ENCODE results near the gene SLC24A5.

DNA sequence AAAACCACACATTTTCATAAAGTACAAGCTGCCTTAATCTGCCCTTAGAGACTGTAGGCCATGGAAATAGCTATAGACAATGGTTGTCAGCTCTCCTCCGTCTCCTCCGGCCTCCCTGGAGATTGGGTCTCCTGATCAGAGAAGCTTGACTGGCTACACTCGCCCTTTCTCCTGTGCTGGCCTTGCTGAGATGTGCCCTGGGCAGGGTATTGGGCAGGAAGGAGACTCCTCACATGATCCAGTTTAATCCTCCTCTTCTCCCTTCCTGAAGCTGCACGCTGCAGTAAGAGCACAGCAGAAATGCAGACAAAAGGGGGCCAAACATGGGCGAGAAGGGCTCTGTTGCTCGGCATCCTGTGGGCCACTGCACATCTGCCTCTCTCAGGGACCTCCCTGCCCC, at the start of gene SLC24A5:
- TF ChIP-seq, protein P1, sequence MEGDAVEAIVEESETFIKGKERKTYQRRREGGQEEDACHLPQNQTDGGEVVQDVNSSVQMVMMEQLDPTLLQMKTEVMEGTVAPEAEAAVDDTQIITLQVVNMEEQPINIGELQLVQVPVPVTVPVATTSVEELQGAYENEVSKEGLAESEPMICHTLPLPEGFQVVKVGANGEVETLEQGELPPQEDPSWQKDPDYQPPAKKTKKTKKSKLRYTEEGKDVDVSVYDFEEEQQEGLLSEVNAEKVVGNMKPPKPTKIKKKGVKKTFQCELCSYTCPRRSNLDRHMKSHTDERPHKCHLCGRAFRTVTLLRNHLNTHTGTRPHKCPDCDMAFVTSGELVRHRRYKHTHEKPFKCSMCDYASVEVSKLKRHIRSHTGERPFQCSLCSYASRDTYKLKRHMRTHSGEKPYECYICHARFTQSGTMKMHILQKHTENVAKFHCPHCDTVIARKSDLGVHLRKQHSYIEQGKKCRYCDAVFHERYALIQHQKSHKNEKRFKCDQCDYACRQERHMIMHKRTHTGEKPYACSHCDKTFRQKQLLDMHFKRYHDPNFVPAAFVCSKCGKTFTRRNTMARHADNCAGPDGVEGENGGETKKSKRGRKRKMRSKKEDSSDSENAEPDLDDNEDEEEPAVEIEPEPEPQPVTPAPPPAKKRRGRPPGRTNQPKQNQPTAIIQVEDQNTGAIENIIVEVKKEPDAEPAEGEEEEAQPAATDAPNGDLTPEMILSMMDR (IDR thresholded peaks at IDR 0.05) = no peak
- no peak for TF ChIP-seq EZH2 (IDR thresholded peaks at IDR 0.05; ENCODE audit: borderline replicate concordance, insufficient read depth, low read depth, low read length, poor library complexity, severe bottlenecking)

Measured in B cell (primary cell).